CD14-positive monocyte (primary cell): ENCODE data around the gene CNTFR. TPM values are rescaled to one million over a fixed set of nuclear protein-coding genes. Genes with fewer than 3 reads are reported as not detected.

Experiments used
- DNase-seq, 3 donors: peaks; one replicate each; pipeline ENCODE4 v3.0.0-alpha.2; 2011 to 2022
- H2AFZ ChIP-seq: 2 replicates; pipeline ENCODE4 v1.6.0; 2012; ENCODE audit warnings: mild to moderate bottlenecking, low read depth, low read length, inconsistent platforms; ENCODE audit not compliant: insufficient read depth, poor library complexity, severe bottlenecking
- H3K27ac ChIP-seq, 2 donors: 1 replicate in 1 of 2; 2 replicates in 1 of 2; pipeline ENCODE4 v1.5.1; 2012 to 2013; ENCODE audit warnings: low read length in 2 of 2, control low read depth in 1 of 2, inconsistent platforms in 1 of 2, low read depth in 1 of 2, mild to moderate bottlenecking in 1 of 2
- H3K27me3 ChIP-seq, 2 donors: one replicate each; pipeline versions ENCODE4 v1.6.0 to v1.6.1; 2011 to 2013; ENCODE audit warnings: low read length in 2 of 2; ENCODE audit not compliant: control insufficient read depth in 2 of 2, insufficient read depth in 2 of 2
- H3K36me3 ChIP-seq, 2 donors: replicated peaks in 1 of 2; 1 replicate in 1 of 2; 2 replicates in 1 of 2; pipeline versions ENCODE4 v1.5.1 to v1.6.1; 2012 to 2013; ENCODE audit warnings: low read length in 2 of 2, control low read depth in 1 of 2, inconsistent platforms in 1 of 2, mild to moderate bottlenecking in 1 of 2; ENCODE audit not compliant: insufficient read depth in 2 of 2, control insufficient read depth in 1 of 2
- H3K4me1 ChIP-seq, 2 donors: 1 replicate in 1 of 2; 2 replicates in 1 of 2; pipeline versions ENCODE4 v1.5.1 to v1.6.1; 2012 to 2013; ENCODE audit warnings: low read length in 2 of 2, control low read depth in 1 of 2, inconsistent platforms in 1 of 2, mild to moderate bottlenecking in 1 of 2, moderate library complexity in 1 of 2; ENCODE audit not compliant: insufficient read depth in 2 of 2, control insufficient read depth in 1 of 2
- H3K4me2 ChIP-seq: replicated peaks from 2 replicates; pipeline ENCODE3; 2012; ENCODE audit warnings: low read length, moderate library complexity, mild to moderate bottlenecking; ENCODE audit not compliant: poor library complexity, severe bottlenecking; ENCODE audit errors: extremely low read depth
- H3K4me3 ChIP-seq, 3 experiments: fragments of 200-600 bp in 1 of 3; sonication (generic) in 1 of 3; replicated peaks in 1 of 3; 1 replicate in 2 of 3; 2 replicates in 1 of 3; pipeline ENCODE4 v1.5.1; 2011 to 2013; ENCODE audit warnings: low read length in 3 of 3, mild to moderate bottlenecking in 3 of 3, control low read depth in 2 of 3, low read depth in 2 of 3, inconsistent platforms in 1 of 3, moderate library complexity in 1 of 3
- H3K79me2 ChIP-seq: 2 replicates; pipeline ENCODE4 v1.6.0; 2012; ENCODE audit warnings: mild to moderate bottlenecking, control low read depth, inconsistent platforms, low read length, moderate library complexity; ENCODE audit not compliant: insufficient read depth
- H3K9ac ChIP-seq: 2 replicates; pipeline ENCODE4 v1.6.0; 2017; ENCODE audit warnings: low read length, mild to moderate bottlenecking; ENCODE audit not compliant: insufficient read depth, poor library complexity, severe bottlenecking
- H3K9me3 ChIP-seq, 2 donors: replicated peaks in 1 of 2; 1 replicate in 1 of 2; 2 replicates in 1 of 2; pipeline versions ENCODE4 v1.5.1 to v1.6.1; 2012 to 2013; ENCODE audit warnings: low read length in 2 of 2, control low read depth in 1 of 2; ENCODE audit not compliant: control insufficient read depth in 1 of 2, insufficient read depth in 1 of 2
- H4K20me1 ChIP-seq: 2 replicates; pipeline ENCODE4 v1.6.0; 2012; ENCODE audit warnings: mild to moderate bottlenecking, low read length, control low read depth, moderate library complexity; ENCODE audit not compliant: insufficient read depth
- H3K27ac Mint-ChIP-seq, 7 donors: one replicate each; pipeline ENCODE4 v1.8.0; 2020; ENCODE audit warnings: mild to moderate bottlenecking in 7 of 7, mixed read lengths in 7 of 7, moderate library complexity in 6 of 7, inconsistent platforms in 2 of 7
- H3K27me3 Mint-ChIP-seq, 3 donors: one replicate each; pipeline ENCODE4 v1.8.0; 2021 to 2022; ENCODE audit warnings: low read depth in 3 of 3, mild to moderate bottlenecking in 3 of 3, mixed read lengths in 3 of 3, moderate library complexity in 3 of 3, inconsistent platforms in 1 of 3
- H3K36me3 Mint-ChIP-seq, 2 donors: one replicate each; pipeline ENCODE4 v1.8.0; 2020; ENCODE audit warnings: mixed read lengths in 2 of 2, inconsistent platforms in 1 of 2, mild to moderate bottlenecking in 1 of 2
- H3K4me1 Mint-ChIP-seq: one replicate; pipeline ENCODE4 v1.8.0; 2020; ENCODE audit warnings: mild to moderate bottlenecking, mixed read lengths
- H3K4me3 Mint-ChIP-seq, 2 donors: one replicate each; pipeline ENCODE4 v1.8.0; 2020; ENCODE audit warnings: mild to moderate bottlenecking in 2 of 2, mixed read lengths in 2 of 2, moderate library complexity in 1 of 2
- H3K9me3 Mint-ChIP-seq, 7 donors: one replicate each; pipeline ENCODE4 v1.8.0; 2020 to 2022; ENCODE audit warnings: mixed read lengths in 7 of 7, mild to moderate bottlenecking in 6 of 7, moderate library complexity in 6 of 7, inconsistent platforms in 2 of 7
- CTCF ChIP-seq: fragments of 200-600 bp; IDR thresholded peaks from one replicate; pipeline ENCODE4 v1.8.0; 2022; ENCODE audit warnings: antibody characterized with exemption, mild to moderate bottlenecking
- WGBS: methylation state at CpG from one replicate; pipeline ENCODE4 v1.1.5; 2013; ENCODE audit warnings: missing lambda C conversion rate; ENCODE audit not compliant: insufficient coverage; 5-methylcytosine and 5-hydroxymethylcytosine counted together
- intact Hi-C, 2 donors: fragments of 100-400 bp; cut with micrococcal nuclease; formaldehyde crosslinking; loops; one replicate each; pipeline versions ENCODE4 v1.15.0 to v1.15.1; 2023
- polyA plus RNA-seq, 3 donors: library from polyadenylated mRNA; depleted of rRNA in 1 of 3; unstranded in 2 of 3; stranded (reverse) in 1 of 3; fragments of 300-500 nt in 2 of 3; fragments of >200 nt in 1 of 3; fragmentation: Illumina TruSeq in 2 of 3; gene quantifications; 1 replicate in 2 of 3; 2 replicates in 1 of 3; pipeline ENCODE4 v1.2.3, GENCODE V29; 2012 to 2021

CNTFR gene
- polyA plus RNA-seq, 3 donors = not detected

DNA sequence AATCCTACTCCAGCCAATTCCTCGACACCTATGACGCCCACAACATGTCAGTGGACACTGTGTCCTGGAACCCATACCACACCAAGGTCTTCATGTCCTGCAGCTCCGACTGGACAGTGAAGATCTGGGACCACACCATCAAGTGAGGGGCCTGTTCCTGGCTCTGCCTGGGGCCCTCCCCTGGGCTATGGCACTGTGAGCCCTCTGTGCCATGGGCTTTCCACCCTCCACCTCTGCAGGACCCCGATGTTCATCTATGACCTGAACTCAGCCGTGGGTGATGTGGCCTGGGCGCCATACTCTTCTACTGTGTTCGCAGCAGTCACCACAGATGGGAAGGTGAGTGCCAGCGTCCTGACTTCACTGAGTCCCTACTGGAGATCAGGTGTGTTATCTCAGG is 75.1 kb downstream of the CNTFR start:
- no peak overlapping the region for H3K4me3 ChIP-seq
- peaks cover 20 to 23% of the 10 kb centered on the region in 2 donors for H3K4me1 ChIP-seq
- no peaks in the 10 kb centered on the region for H3K79me2 ChIP-seq
- no peak for TF ChIP-seq CTCF
- H2AFZ ChIP-seq = no peak overlapping the region
- Mint-ChIP-seq H3K4me3 (no peak overlapping the region), H3K27ac (no peak overlapping the region), H3K4me1 (peaks cover 20% of the 10 kb centered on the region), H3K27me3 (peaks cover 1 to 13% (median 5%) of the 10 kb centered on the region in 3 donors), H3K9me3 (no peaks in the 10 kb centered on the region), H3K36me3 (no peaks in the 10 kb centered on the region)
- no peaks in the 10 kb centered on the region for H3K9me3 ChIP-seq
- WGBS = 94% methylated on average over 8 of the region's 8 CpGs
- H3K4me2 ChIP-seq = no peak overlapping the region
- H3K27me3 ChIP-seq = no peaks in the 10 kb centered on the region
- DNase-seq = no peak
- no peak overlapping the region for H3K9ac ChIP-seq
- intact Hi-C loops = no loop called here
- no peak overlapping the region for H3K27ac ChIP-seq
- no peaks in the 10 kb centered on the region for H4K20me1 ChIP-seq
- no peaks in the 10 kb centered on the region for H3K36me3 ChIP-seq

- H3K9me3 Mint-ChIP-seq = no peaks in the 10 kb centered on the region
- peaks cover 2 to 14% (median 7%) of the 10 kb centered on the region in 3 donors for H3K27me3 Mint-ChIP-seq
- no peak overlapping the region for H3K4me3 Mint-ChIP-seq
- intact Hi-C loops = no loop called here
- Histone ChIP-seq H3K36me3 (no peaks in the 10 kb centered on the region), H2AFZ (no peak overlapping the region), H3K4me1 (peaks cover 13 to 15% of the 10 kb centered on the region in 2 donors), H3K4me2 (no peak overlapping the region), H3K27me3 (no peaks in the 10 kb centered on the region), H3K79me2 (no peaks in the 10 kb centered on the region), H3K4me3 (no peak overlapping the region), H3K27ac (no peak overlapping the region), H4K20me1 (no peaks in the 10 kb centered on the region), H3K9ac (no peak overlapping the region), H3K9me3 (no peaks in the 10 kb centered on the region)
- peaks cover 14% of the 10 kb centered on the region for H3K4me1 Mint-ChIP-seq
- WGBS = 100% methylated on average over 2 of the region's 2 CpGs
- no peak overlapping the region for H3K27ac Mint-ChIP-seq
- no peak for DNase-seq
- TF ChIP-seq CTCF = no peak
- no peaks in the 10 kb centered on the region for H3K36me3 Mint-ChIP-seq
Measured at GRCh38 chr9:34513567-34514214, 75.8 kb downstream of the CNTFR start.
